Panc1 (cell line): ENCODE measurements around the gene POU2AF1. TPM values are rescaled to one million over a fixed set of nuclear protein-coding genes. Genes with fewer than 3 reads are reported as not detected.

Experiments
- ATAC-seq: fragments of 200-7000 bp; cut with Tn5 transposase; 2 replicates; pipeline ENCODE4 v1.9.1; 2020; ENCODE audit warnings: mild to moderate bottlenecking, moderate library complexity
- BruUV-seq: library from RNA; stranded (reverse); fragments of 400-500 nt; replicated peaks from 2 replicates; lab custom pipeline; 2021; lab: Mats Ljungman, UMichigan
- CTCF ChIA-PET: fragments of 300-600 bp; sonication (Branson Sonifier 250); formaldehyde crosslinking; loops from one replicate; lab custom pipeline; 2022; ENCODE audit warnings: antibody characterized with exemption; lab: Charles Lee
- POLR2A ChIA-PET: fragments of 300-600 bp; sonication (Branson Sonifier 250); formaldehyde crosslinking; loops from one replicate; lab custom pipeline; 2022; ENCODE audit warnings: antibody characterized with exemption; lab: Charles Lee
- DNase-seq: peaks from one replicate; pipeline ENCODE4 v3.0.0-alpha.2; 2010; ENCODE audit warnings: low read depth, low spot score
- H3K27ac ChIP-seq: 2 replicates; pipeline ENCODE4 v1.5.1; 2011; ENCODE audit warnings: mild to moderate bottlenecking, low read length, inconsistent platforms
- H3K27me3 ChIP-seq: fragments of 200-500 bp; sonication (Bioruptor generic); 2 replicates; pipeline ENCODE4 v1.6.0; 2014; ENCODE audit warnings: low read length, inconsistent platforms; ENCODE audit not compliant: control insufficient read depth, insufficient read depth
- H3K36me3 ChIP-seq: fragments of 200-500 bp; sonication (Bioruptor generic); 2 replicates; pipeline ENCODE4 v1.5.1; 2014; ENCODE audit warnings: inconsistent platforms, mild to moderate bottlenecking, low read length, moderate library complexity; ENCODE audit not compliant: control insufficient read depth, insufficient read depth
- H3K4me1 ChIP-seq: 2 replicates; pipeline ENCODE4 v1.5.1; 2011; ENCODE audit warnings: inconsistent platforms, mild to moderate bottlenecking, low read length, moderate library complexity; ENCODE audit not compliant: control insufficient read depth, insufficient read depth
- H3K4me3 ChIP-seq, 2 experiments: 2 replicates each; pipeline ENCODE4 v1.5.1; 2011 to 2012; ENCODE audit warnings: low read depth in 2 of 2, low read length in 2 of 2, mild to moderate bottlenecking in 2 of 2, inconsistent platforms in 1 of 2, moderate library complexity in 1 of 2
- H3K9me3 ChIP-seq: fragments of 200-500 bp; sonication (Bioruptor generic); 2 replicates; pipeline ENCODE4 v1.5.1; 2014; ENCODE audit warnings: low read depth, mild to moderate bottlenecking, inconsistent platforms, low read length, moderate library complexity; ENCODE audit not compliant: control insufficient read depth, insufficient read depth
- CTCF ChIP-seq: fragments of 450-650 bp; IDR thresholded peaks from 2 replicates; pipeline ENCODE4 v1.5.1; 2017; ENCODE audit warnings: mild to moderate bottlenecking
- POLR2AphosphoS5 ChIP-seq: IDR thresholded peaks from 2 replicates; pipeline ENCODE4 v1.6.1; 2012; ENCODE audit warnings: mild to moderate bottlenecking, low read depth, low read length, moderate library complexity
- REST ChIP-seq, 2 experiments: IDR thresholded peaks; 2 replicates each; pipeline ENCODE4 v1.6.1; 2011 to 2012; ENCODE audit warnings: low read depth in 2 of 2, control low read depth in 1 of 2, low read length in 1 of 2, mild to moderate bottlenecking in 1 of 2, moderate library complexity in 1 of 2; ENCODE audit not compliant: insufficient read depth in 1 of 2
- SIN3A ChIP-seq: IDR thresholded peaks from 2 replicates; pipeline ENCODE4 v1.6.1; 2012; ENCODE audit warnings: low read depth, mild to moderate bottlenecking, low read length, moderate library complexity, borderline replicate concordance; ENCODE audit not compliant: insufficient read depth
- TCF7L2 ChIP-seq: IDR thresholded peaks from 2 replicates; pipeline ENCODE4 v1.6.1; 2011; ENCODE audit warnings: mild to moderate bottlenecking, low read depth, low read length, inconsistent platforms
- in situ Hi-C: cut with HindIII; loops from 2 replicates; pipeline ENCODE4 v1.10.0; 2016; ENCODE audit warnings: low sequenced_read_pairs, low pct_unique_long_range_greater_than_20kb
- intact Hi-C: fragments of 100-400 bp; cut with micrococcal nuclease; formaldehyde crosslinking; loops from one replicate; pipeline ENCODE4 v1.10.0; 2022; ENCODE audit not compliant: unreplicated experiment
- total RNA-seq: library from RNA; stranded (reverse); gene quantifications from one replicate; pipeline ENCODE4 v1.2.1, GENCODE V29; 2021; ENCODE audit not compliant: unreplicated experiment

Gene POU2AF1
- total RNA-seq, 1 experiment from 2014 or later, result 0.18 TPM

- Histone ChIP-seq H3K4me1 (no peaks in the 10 kb centered on the region), H3K4me3 (no peak overlapping the region), H3K36me3 (no peaks in the 10 kb centered on the region), H3K9me3 (no peaks in the 10 kb centered on the region), H3K27me3 (0 out of 2 replicates have a peak, but pooled peaks cover 3% of the 10 kb centered on the region), H3K27ac (no peak overlapping the region)
- intact Hi-C loops, result no loop called here
- no peak for TF ChIP-seq REST (IDR thresholded peaks at IDR 0.05; ENCODE audit: insufficient read depth in 1 of 2, low read depth in 2 of 2, low read length in 1 of 2)
- TF ChIP-seq POLR2AphosphoS5, result no peak
- no peak for TF ChIP-seq SIN3A
- TF ChIP-seq CTCF, result no peak
- TF ChIP-seq TCF7L2, result no peak
- ChIA-PET POLR2A (no interaction called here), CTCF (no interaction called here)
- in situ Hi-C loops, result no loop called here
- DNase-seq (no peak), ATAC-seq (no peak)
- no TSS peak for BruUV-seq
These were observed 25.1 kb downstream of the POU2AF1 start for GRCh38 chr11:111353776-111354600.

- H3K27me3 ChIP-seq, result 0 out of 2 replicates have a peak, but pooled peaks cover 3% of the 10 kb centered on the region
- intact Hi-C loops (no loop called here), in situ Hi-C loops (no loop called here)
- H3K27ac ChIP-seq, result no peak overlapping the region
- ATAC-seq (no peak), DNase-seq (no peak)
- no peaks in the 10 kb centered on the region for H3K9me3 ChIP-seq
- no peak overlapping the region for H3K4me3 ChIP-seq
- CTCF ChIA-PET, result no interaction called here
- TF ChIP-seq SIN3A, result no peak
- POLR2A ChIA-PET, result interaction anchor here (0.7 kb wide), 1 partner anchor 1234 kb away, joined by 11 read pairs; no protein-coding TSS in a partner anchor
- no peaks in the 10 kb centered on the region for H3K4me1 ChIP-seq
- H3K36me3 ChIP-seq, result no peaks in the 10 kb centered on the region
- BruUV-seq, result no TSS peak
These were observed 26.0 kb downstream of the POU2AF1 start for GRCh38 chr11:111352935-111353710.
